T-helper 17 cell (primary cell): ENCODE measurements around the gene AIG1. TPM values are rescaled to one million over a fixed set of nuclear protein-coding genes. Genes with fewer than 3 reads are reported as not detected.
A peak's percentile ranks its signal among the peaks of the same experiment; 100 is the strongest.
"Not testable (repeated sequence)": the region's sequence is repeated elsewhere in the genome, so short reads cannot be mapped to it uniquely, and the experiment has no call there.

Experiments
- ATAC-seq: fragments of 150-1000 bp; cut with Tn5 transposase; 2 replicates; pipeline ENCODE4 v1.10.0; 2021; ENCODE audit warnings: mild to moderate bottlenecking, moderate library complexity
- DNase-seq, 3 donors: peaks; one replicate each; pipeline versions ENCODE4 v3.0.0 to v3.0.0-alpha.2; 2020 to 2021
- H3K9me3 ChIP-seq: one replicate; pipeline ENCODE4 v1.7.0; 2013; ENCODE audit warnings: low read length, mild to moderate bottlenecking; ENCODE audit not compliant: control insufficient read depth, poor library complexity, severe bottlenecking
- H3K27ac Mint-ChIP-seq: one replicate; pipeline ENCODE4 v1.8.0; 2022; ENCODE audit warnings: mild to moderate bottlenecking, moderate library complexity, mixed read lengths
- H3K27me3 Mint-ChIP-seq: one replicate; pipeline ENCODE4 v1.8.0; 2022; ENCODE audit warnings: mixed read lengths
- H3K36me3 Mint-ChIP-seq: one replicate; pipeline ENCODE4 v1.8.0; 2022; ENCODE audit warnings: low read depth, mixed read lengths
- H3K4me1 Mint-ChIP-seq: one replicate; pipeline ENCODE4 v1.8.0; 2022; ENCODE audit warnings: mild to moderate bottlenecking, mixed read lengths
- H3K4me3 Mint-ChIP-seq: one replicate; pipeline ENCODE4 v1.8.0; 2022; ENCODE audit warnings: mild to moderate bottlenecking, moderate library complexity, mixed read lengths
- total RNA-seq, 4 donors: library from RNA in 2 of 4; stranded (reverse) in 2 of 4; gene quantifications; one replicate each; pipeline ENCODE4 v1.2.3 and lab custom pipeline; 2022 to 2026

The AIG1 gene
- total RNA-seq, 2 donors from 2014 or later: 7.9 to 16.5 TPM

- H3K9me3 ChIP-seq: no peaks in the 10 kb centered on the region
- Mint-ChIP-seq H3K27ac (no peak overlapping the region), H3K27me3 (no peaks in the 10 kb centered on the region), H3K4me1 (no peaks in the 10 kb centered on the region), H3K36me3 (no peaks in the 10 kb centered on the region), H3K4me3 (no peak overlapping the region)
- no peak for ATAC-seq
- DNase-seq: no peak
These were observed 264.9 kb downstream of the AIG1 start for GRCh38 chr6:143325379-143326140.

- ATAC-seq: no peak
- Mint-ChIP-seq H3K36me3 (no peaks in the 10 kb centered on the region), H3K27ac (no peak overlapping the region), H3K4me1 (peaks cover 2% of the 10 kb centered on the region), H3K27me3 (no peaks in the 10 kb centered on the region), H3K4me3 (no peak overlapping the region)
- no peaks in the 10 kb centered on the region for H3K9me3 ChIP-seq
- no peak for DNase-seq
These were observed 268.2 kb downstream of the AIG1 start for GRCh38 chr6:143328876-143329275.

- no peaks in the 10 kb centered on the region for H3K27me3 Mint-ChIP-seq
- DNase-seq: no peak
These were observed 268.6 kb downstream of the AIG1 start for GRCh38 chr6:143329323-143329722.

GRCh38 chr6:143331362-143331761, 270.7 kb downstream of the AIG1 start:
- H3K4me3 Mint-ChIP-seq: no peak overlapping the region
- no peaks in the 10 kb centered on the region for H3K27me3 Mint-ChIP-seq
- no peaks in the 10 kb centered on the region for H3K9me3 ChIP-seq
- no peak overlapping the region for H3K27ac Mint-ChIP-seq
- H3K36me3 Mint-ChIP-seq: no peaks in the 10 kb centered on the region
- H3K4me1 Mint-ChIP-seq: peaks cover 2% of the 10 kb centered on the region
- ATAC-seq (no peak), DNase-seq (no peak)

More at GRCh38 chr6:143329323-143329722, 268.6 kb downstream of the AIG1 start:
- Mint-ChIP-seq H3K36me3 (no peaks in the 10 kb centered on the region), H3K27ac (no peak overlapping the region), H3K4me3 (no peak overlapping the region), H3K4me1 (peaks cover 2% of the 10 kb centered on the region)
- ATAC-seq: no peak
- no peaks in the 10 kb centered on the region for H3K9me3 ChIP-seq

GRCh38 chr6:143332153-143332845, 271.6 kb downstream of the AIG1 start:
- Mint-ChIP-seq H3K4me3 (no peak overlapping the region), H3K27ac (no peak overlapping the region), H3K27me3 (no peaks in the 10 kb centered on the region), H3K4me1 (peaks cover 2% of the 10 kb centered on the region), H3K36me3 (no peaks in the 10 kb centered on the region)
- DNase-seq (no peak), ATAC-seq (no peak)
- no peaks in the 10 kb centered on the region for H3K9me3 ChIP-seq

- ATAC-seq: no peak
- H3K27me3 Mint-ChIP-seq: no peaks in the 10 kb centered on the region
- H3K4me1 Mint-ChIP-seq: peaks cover 2% of the 10 kb centered on the region
These were observed 272.4 kb downstream of the AIG1 start for GRCh38 chr6:143333081-143333480.

GRCh38 chr6:143333749-143334520, 273.2 kb downstream of the AIG1 start:
- no peaks in the 10 kb centered on the region for H3K27me3 Mint-ChIP-seq
- DNase-seq: no peak
- no peaks in the 10 kb centered on the region for H3K9me3 ChIP-seq
- H3K4me1 Mint-ChIP-seq: peaks cover 2% of the 10 kb centered on the region
- H3K36me3 Mint-ChIP-seq: no peaks in the 10 kb centered on the region
- no peak overlapping the region for H3K4me3 Mint-ChIP-seq
- no peak for ATAC-seq
- no peak overlapping the region for H3K27ac Mint-ChIP-seq

More at GRCh38 chr6:143333081-143333480, 272.4 kb downstream of the AIG1 start:
- no peak for DNase-seq
- Mint-ChIP-seq H3K27ac (no peak overlapping the region), H3K36me3 (no peaks in the 10 kb centered on the region), H3K4me3 (no peak overlapping the region)
- no peaks in the 10 kb centered on the region for H3K9me3 ChIP-seq

- no peak overlapping the region for H3K27ac Mint-ChIP-seq
- H3K9me3 ChIP-seq: no peaks in the 10 kb centered on the region
- no peaks in the 10 kb centered on the region for H3K36me3 Mint-ChIP-seq
- H3K4me1 Mint-ChIP-seq: peaks cover 2% of the 10 kb centered on the region
- H3K4me3 Mint-ChIP-seq: no peak overlapping the region
- DNase-seq (no peak), ATAC-seq (no peak)
- no peaks in the 10 kb centered on the region for H3K27me3 Mint-ChIP-seq
These were observed 275.2 kb downstream of the AIG1 start for GRCh38 chr6:143335865-143336264.

- no peaks in the 10 kb centered on the region for H3K9me3 ChIP-seq
- H3K27ac Mint-ChIP-seq: no peak overlapping the region
- ATAC-seq (no peak), DNase-seq (no peak)
- H3K4me3 Mint-ChIP-seq: no peak overlapping the region
- H3K27me3 Mint-ChIP-seq: no peaks in the 10 kb centered on the region
- H3K4me1 Mint-ChIP-seq: peaks cover 2% of the 10 kb centered on the region
- no peaks in the 10 kb centered on the region for H3K36me3 Mint-ChIP-seq
These were observed 275.9 kb downstream of the AIG1 start for GRCh38 chr6:143336446-143337152.

GRCh38 chr6:143337201-143337949, 276.7 kb downstream of the AIG1 start:
- peak overlapping the region; percentile 3 for H3K4me3 Mint-ChIP-seq
- H3K27me3 Mint-ChIP-seq: no peaks in the 10 kb centered on the region
- no peak overlapping the region for H3K27ac Mint-ChIP-seq
- DNase-seq: peak; percentile 11 to 31 (median 29)
- peak; percentile 56 for ATAC-seq
- peaks cover 2% of the 10 kb centered on the region for H3K4me1 Mint-ChIP-seq
- H3K36me3 Mint-ChIP-seq: no peaks in the 10 kb centered on the region
- no peaks in the 10 kb centered on the region for H3K9me3 ChIP-seq

GRCh38 chr6:143339223-143339622, 278.5 kb downstream of the AIG1 start:
- Mint-ChIP-seq H3K4me3 (no peak overlapping the region), H3K27ac (peak overlapping the region; percentile 6), H3K4me1 (no peaks in the 10 kb centered on the region), H3K27me3 (no peaks in the 10 kb centered on the region), H3K36me3 (no peaks in the 10 kb centered on the region)
- no peaks in the 10 kb centered on the region for H3K9me3 ChIP-seq
- no peak for DNase-seq
- no peak for ATAC-seq

- not testable (repeated sequence) for H3K27me3 Mint-ChIP-seq, H3K27ac Mint-ChIP-seq, DNase-seq, H3K4me3 Mint-ChIP-seq, H3K9me3 ChIP-seq, ATAC-seq, H3K4me1 Mint-ChIP-seq, H3K36me3 Mint-ChIP-seq
These were observed 284.8 kb downstream of the AIG1 start for GRCh38 chr6:143345477-143345876.
